Measurements from ENCODE around the gene FAM50B. TPM values are rescaled to one million over a fixed set of nuclear protein-coding genes. Genes with fewer than 3 reads are reported as not detected.

FAM50B gene
- polyA plus RNA-seq, 2 donors = 2.4 to 7.3 TPM

- WGBS, 2 donors = 79 to 85% methylated on average over 5 of the region's 5 CpGs
Observed at GRCh38 chr6:3895805-3896204, 46.6 kb downstream of the FAM50B start.

GRCh38 chr6:3898265-3898994 lies 49.3 kb downstream of the FAM50B start:
- no peaks in the 10 kb centered on the region for H3K27me3 ChIP-seq (ENCODE audit: control insufficient read depth in 1 of 2, insufficient read depth in 2 of 2, low read length in 2 of 2)
- 92 to 98% methylated on average over 14 of the region's 14 CpGs for WGBS, 2 donors
- no peak overlapping the region for H3K4me3 ChIP-seq (ENCODE audit: low read depth in 1 of 2, low read length in 2 of 2)
- H3K4me1 ChIP-seq (ENCODE audit: control insufficient read depth in 2 of 2, insufficient read depth in 2 of 2, low read length in 1 of 2) = peaks cover 2 to 3% of the 10 kb centered on the region in 2 donors
- H3K27ac ChIP-seq (ENCODE audit: low read depth in 2 of 2, low read length in 1 of 2) = no peak overlapping the region
- H3K36me3 ChIP-seq (ENCODE audit: control insufficient read depth in 2 of 2, insufficient read depth in 2 of 2, low read length in 1 of 2) = no peaks in the 10 kb centered on the region
- no peaks in the 10 kb centered on the region for H3K9me3 ChIP-seq (ENCODE audit: control insufficient read depth in 2 of 2, insufficient read depth in 1 of 2, low read depth in 1 of 2, low read length in 1 of 2)

More at GRCh38 chr6:3895805-3896204, 46.6 kb downstream of the FAM50B start:
- Histone ChIP-seq H3K27me3 (ENCODE audit: control insufficient read depth in 1 of 2, insufficient read depth in 2 of 2, low read length in 2 of 2) (no peaks in the 10 kb centered on the region), H3K36me3 (ENCODE audit: control insufficient read depth in 2 of 2, insufficient read depth in 2 of 2, low read length in 1 of 2) (no peaks in the 10 kb centered on the region), H3K9me3 (ENCODE audit: control insufficient read depth in 2 of 2, insufficient read depth in 1 of 2, low read depth in 1 of 2, low read length in 1 of 2) (no peaks in the 10 kb centered on the region), H3K4me3 (ENCODE audit: low read depth in 1 of 2, low read length in 2 of 2) (no peak overlapping the region), H3K4me1 (ENCODE audit: control insufficient read depth in 2 of 2, insufficient read depth in 2 of 2, low read length in 1 of 2) (peaks cover 0 to 3% of the 10 kb centered on the region in 2 donors), H3K27ac (ENCODE audit: low read depth in 2 of 2, low read length in 1 of 2) (no peak overlapping the region)

GRCh38 chr6:3899061-3899460 lies 49.9 kb downstream of the FAM50B start:
- H3K36me3 ChIP-seq (ENCODE audit: control insufficient read depth in 2 of 2, insufficient read depth in 2 of 2, low read length in 1 of 2) = no peaks in the 10 kb centered on the region
- H3K4me3 ChIP-seq (ENCODE audit: low read depth in 1 of 2, low read length in 2 of 2) = no peak overlapping the region
- H3K4me1 ChIP-seq (ENCODE audit: control insufficient read depth in 2 of 2, insufficient read depth in 2 of 2, low read length in 1 of 2) = peaks cover 2 to 3% of the 10 kb centered on the region in 2 donors
- no peaks in the 10 kb centered on the region for H3K9me3 ChIP-seq (ENCODE audit: control insufficient read depth in 2 of 2, insufficient read depth in 1 of 2, low read depth in 1 of 2, low read length in 1 of 2)
- H3K27ac ChIP-seq (ENCODE audit: low read depth in 2 of 2, low read length in 1 of 2) = no peak overlapping the region
- H3K27me3 ChIP-seq (ENCODE audit: control insufficient read depth in 1 of 2, insufficient read depth in 2 of 2, low read length in 2 of 2) = no peaks in the 10 kb centered on the region
- WGBS, 2 donors = 93% methylated on average over 9 of the region's 9 CpGs

- no peaks in the 10 kb centered on the region for H3K9me3 ChIP-seq (ENCODE audit: control insufficient read depth in 2 of 2, insufficient read depth in 1 of 2, low read depth in 1 of 2, low read length in 1 of 2)
Observed at GRCh38 chr6:3899970-3900439, 50.8 kb downstream of the FAM50B start.

More at GRCh38 chr6:3899970-3900439, 50.8 kb downstream of the FAM50B start:
- H3K36me3 ChIP-seq (ENCODE audit: control insufficient read depth in 2 of 2, insufficient read depth in 2 of 2, low read length in 1 of 2) = no peaks in the 10 kb centered on the region
- 69 to 73% methylated on average over 14 of the region's 14 CpGs for WGBS, 2 donors
- H3K27me3 ChIP-seq (ENCODE audit: control insufficient read depth in 1 of 2, insufficient read depth in 2 of 2, low read length in 2 of 2) = no peaks in the 10 kb centered on the region
- no peak overlapping the region for H3K4me3 ChIP-seq (ENCODE audit: low read depth in 1 of 2, low read length in 2 of 2)
- no peak overlapping the region for H3K27ac ChIP-seq (ENCODE audit: low read depth in 2 of 2, low read length in 1 of 2)
- H3K4me1 ChIP-seq (ENCODE audit: control insufficient read depth in 2 of 2, insufficient read depth in 2 of 2, low read length in 1 of 2) = peaks cover 2 to 3% of the 10 kb centered on the region in 2 donors

Other genes starting within 250 kb of the FAM50B start
- 10 to 100 TPM; 10.0 to 13.1 TPM for gene PXDC1, start 97.7 kb upstream of the FAM50B start, polyA plus RNA-seq
- gene FAM217A, start 229.8 kb downstream of the FAM50B start, polyA plus RNA-seq = not detected

Measured in esophagus (tissue), 2 donors.